Body of pancreas (tissue), 4 donors: ENCODE data around the gene CLEC16A.

Experiments
- POLR2A ChIP-seq, 3 donors: fragments of 450-650 bp; IDR thresholded peaks; one replicate each; pipeline ENCODE4 v1.6.1; 2016; ENCODE audit warnings: antibody characterized with exemption in 3 of 3, mild to moderate bottlenecking in 2 of 3
- TF ChIP-seq, protein P1 (sequence below), 7 experiments: fragments of 450-650 bp in 4 of 7; fragments of 200-600 bp in 3 of 7; sonication (generic) in 3 of 7; IDR thresholded peaks; one replicate each; pipeline ENCODE4 v1.5.1; 2016 to 2019; ENCODE audit warnings: antibody characterized with exemption in 7 of 7

DNA sequence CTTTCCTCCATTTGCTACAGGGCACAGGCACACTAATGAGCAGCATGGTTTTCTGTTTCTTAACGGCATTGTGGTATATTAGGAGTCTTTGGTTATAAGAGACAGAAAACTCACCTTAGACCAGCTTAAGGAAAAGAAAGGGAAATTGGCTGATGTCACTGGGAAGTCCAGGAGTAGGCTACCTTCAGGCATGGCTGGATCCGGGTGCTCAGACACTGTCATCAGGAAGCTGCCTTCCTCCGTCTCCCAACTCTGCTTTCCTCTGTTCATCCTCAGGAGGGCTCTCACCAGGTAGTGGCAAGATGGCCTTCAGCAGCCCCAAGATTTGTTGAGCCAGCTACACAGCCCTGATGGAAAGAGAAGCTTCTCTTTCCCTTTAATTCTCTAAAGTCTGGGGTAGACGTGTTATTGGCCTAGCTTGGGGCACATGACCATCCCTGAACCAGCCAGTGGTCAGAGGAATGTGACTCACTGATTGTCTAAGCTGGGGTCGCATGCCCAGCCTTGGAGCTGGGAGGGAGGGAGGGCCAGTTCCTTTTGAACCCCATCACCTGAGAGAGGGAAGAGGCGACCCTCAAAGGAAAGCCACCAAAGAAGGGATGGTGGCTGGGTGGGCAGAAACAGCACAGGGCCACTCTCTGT, 117.4 kb downstream of the CLEC16A start:
- TF ChIP-seq, protein P1, sequence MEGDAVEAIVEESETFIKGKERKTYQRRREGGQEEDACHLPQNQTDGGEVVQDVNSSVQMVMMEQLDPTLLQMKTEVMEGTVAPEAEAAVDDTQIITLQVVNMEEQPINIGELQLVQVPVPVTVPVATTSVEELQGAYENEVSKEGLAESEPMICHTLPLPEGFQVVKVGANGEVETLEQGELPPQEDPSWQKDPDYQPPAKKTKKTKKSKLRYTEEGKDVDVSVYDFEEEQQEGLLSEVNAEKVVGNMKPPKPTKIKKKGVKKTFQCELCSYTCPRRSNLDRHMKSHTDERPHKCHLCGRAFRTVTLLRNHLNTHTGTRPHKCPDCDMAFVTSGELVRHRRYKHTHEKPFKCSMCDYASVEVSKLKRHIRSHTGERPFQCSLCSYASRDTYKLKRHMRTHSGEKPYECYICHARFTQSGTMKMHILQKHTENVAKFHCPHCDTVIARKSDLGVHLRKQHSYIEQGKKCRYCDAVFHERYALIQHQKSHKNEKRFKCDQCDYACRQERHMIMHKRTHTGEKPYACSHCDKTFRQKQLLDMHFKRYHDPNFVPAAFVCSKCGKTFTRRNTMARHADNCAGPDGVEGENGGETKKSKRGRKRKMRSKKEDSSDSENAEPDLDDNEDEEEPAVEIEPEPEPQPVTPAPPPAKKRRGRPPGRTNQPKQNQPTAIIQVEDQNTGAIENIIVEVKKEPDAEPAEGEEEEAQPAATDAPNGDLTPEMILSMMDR (IDR thresholded peaks at IDR 0.05), result no peak
- no peak for TF ChIP-seq POLR2A (IDR thresholded peaks at IDR 0.05)
